Measurements from ENCODE around the gene PTMA. TPM values are rescaled to one million over a fixed set of nuclear protein-coding genes. Genes with fewer than 3 reads are reported as not detected.

Gene PTMA
- total RNA-seq, result 500 and 760 TPM in 2 replicates

GRCh38 chr2:231707927-231708772, at the start of gene PTMA:
Gene PTMA (plus strand): TSS chr2:231708525. CDS start chr2:231708707, 182 bp downstream.

Other genes with a start within 250 kb of the PTMA start
- gene NCL, start 244.0 kb upstream of the PTMA start, total RNA-seq, result 193 and 566 TPM in 2 replicates
- not detected in 2 replicates for gene NMUR1, start 178.1 kb upstream of the PTMA start, total RNA-seq
- gene TEX44, start 115.7 kb upstream of the PTMA start, total RNA-seq, result not detected in 2 replicates
- gene PDE6D, start 72.8 kb downstream of the PTMA start, total RNA-seq, result 11.7 and 14.0 TPM in 2 replicates
- gene COPS7B, start 77.9 kb downstream of the PTMA start, total RNA-seq, result 13.3 and 24.2 TPM in 2 replicates
- not detected in 2 replicates for gene NPPC, start 217.9 kb downstream of the PTMA start, total RNA-seq